ENCODE data around the gene KRTAP10-7. TPM values are rescaled to one million over a fixed set of nuclear protein-coding genes. Genes with fewer than 3 reads are reported as not detected.
"Not testable (repeated sequence)": the region's sequence is repeated elsewhere in the genome, so short reads cannot be mapped to it uniquely, and the experiment has no call there.

The KRTAP10-7 gene
- total RNA-seq, 1 experiment from 2014 or later: not detected

- DNase-seq: no peak
- BruUV-seq (replicated peaks): no TSS peak
- Mint-ChIP-seq H3K27me3 (ENCODE audit: unreplicated experiment) (peaks cover 89% of the 10 kb centered on the region), H3K4me3 (ENCODE audit: low read depth, unreplicated experiment) (no peak overlapping the region), H3K9me3 (ENCODE audit: low read depth, unreplicated experiment) (no peaks in the 10 kb centered on the region), H3K36me3 (ENCODE audit: insufficient read depth, unreplicated experiment) (no peaks in the 10 kb centered on the region), H3K27ac (ENCODE audit: unreplicated experiment) (no peak overlapping the region), H3K4me1 (ENCODE audit: low read depth, unreplicated experiment) (no peaks in the 10 kb centered on the region)
- intact Hi-C loops (cut with micrococcal nuclease; ENCODE audit: unreplicated experiment): no loop called here
- CTCF ChIA-PET: no interaction called here
- TF ChIP-seq CTCF (IDR thresholded peaks at IDR 0.05; ENCODE audit: unreplicated experiment): no peak
Observed at GRCh38 chr21:44598061-44598460, 2.3 kb upstream of the KRTAP10-7 start.

- Mint-ChIP-seq H3K9me3 (ENCODE audit: low read depth, unreplicated experiment) (no peaks in the 10 kb centered on the region), H3K4me1 (ENCODE audit: low read depth, unreplicated experiment) (no peaks in the 10 kb centered on the region), H3K27ac (ENCODE audit: unreplicated experiment) (no peak overlapping the region), H3K27me3 (ENCODE audit: unreplicated experiment) (peaks cover 81% of the 10 kb centered on the region), H3K36me3 (ENCODE audit: insufficient read depth, unreplicated experiment) (no peaks in the 10 kb centered on the region), H3K4me3 (ENCODE audit: low read depth, unreplicated experiment) (no peak overlapping the region)
- intact Hi-C loops (cut with micrococcal nuclease; ENCODE audit: unreplicated experiment): no loop called here
- CTCF ChIA-PET: no interaction called here
- no peak for TF ChIP-seq CTCF (IDR thresholded peaks at IDR 0.05; ENCODE audit: unreplicated experiment)
- BruUV-seq (replicated peaks): no TSS peak
- DNase-seq: no peak
Observed at GRCh38 chr21:44599264-44600029, 950 bp upstream of the KRTAP10-7 start.

GRCh38 chr21:44601091-44601490, 694 bp downstream of the KRTAP10-7 start:
- H3K36me3 Mint-ChIP-seq (ENCODE audit: insufficient read depth, unreplicated experiment); H3K4me1 Mint-ChIP-seq (ENCODE audit: low read depth, unreplicated experiment); CTCF ChIA-PET; BruUV-seq (replicated peaks); intact Hi-C loops (cut with micrococcal nuclease; ENCODE audit: unreplicated experiment); H3K27ac Mint-ChIP-seq (ENCODE audit: unreplicated experiment); H3K4me3 Mint-ChIP-seq (ENCODE audit: low read depth, unreplicated experiment); DNase-seq; H3K9me3 Mint-ChIP-seq (ENCODE audit: low read depth, unreplicated experiment): not testable (repeated sequence)
- H3K27me3 Mint-ChIP-seq (ENCODE audit: unreplicated experiment): peaks cover 80% of the 10 kb centered on the region

GRCh38 chr21:44601596-44602462, 1.4 kb downstream of the KRTAP10-7 start:
- TF ChIP-seq CTCF (IDR thresholded peaks at IDR 0.05; ENCODE audit: unreplicated experiment): no peak
- no peak for DNase-seq
- Mint-ChIP-seq H3K27me3 (ENCODE audit: unreplicated experiment) (peaks cover 82% of the 10 kb centered on the region), H3K9me3 (ENCODE audit: low read depth, unreplicated experiment) (no peaks in the 10 kb centered on the region), H3K4me1 (ENCODE audit: low read depth, unreplicated experiment) (no peaks in the 10 kb centered on the region), H3K4me3 (ENCODE audit: low read depth, unreplicated experiment) (no peak overlapping the region), H3K27ac (ENCODE audit: unreplicated experiment) (no peak overlapping the region), H3K36me3 (ENCODE audit: insufficient read depth, unreplicated experiment) (no peaks in the 10 kb centered on the region)
- BruUV-seq (replicated peaks): no TSS peak
- intact Hi-C loops (cut with micrococcal nuclease; ENCODE audit: unreplicated experiment): no loop called here
- CTCF ChIA-PET: no interaction called here
